Stimulated activated naive CD4-positive, alpha-beta T cell treated with Interleukin-2 at 50 U/mL for 16 hours (primary cell): ENCODE measurements around the gene METRN.

Experiments
- DNase-seq: peaks from one replicate; lab custom pipeline; 2025; lab: John Stamatoyannopoulos, UW

The METRN gene

GRCh38 chr16:760065-760464 is 45.1 kb downstream of the METRN start:
- no peak for DNase-seq

GRCh38 chr16:760545-761343 is 45.8 kb downstream of the METRN start, which contains the start of gene MSLN:
TSS of gene MSLN (plus strand) at chr16:760734. CDS start at chr16:762681, 1,947 bp downstream.
- DNase-seq: no peak

- DNase-seq: no peak
These were observed 47.0 kb downstream of the METRN start for GRCh38 chr16:761625-762513.

GRCh38 chr16:762595-763268 is 47.8 kb downstream of the METRN start:
- no peak for DNase-seq

GRCh38 chr16:763369-764183 is 48.7 kb downstream of the METRN start:
- DNase-seq: no peak

- DNase-seq: no peak
These were observed 49.3 kb downstream of the METRN start for GRCh38 chr16:764184-764750.

GRCh38 chr16:764848-765487 is 50.0 kb downstream of the METRN start:
- no peak for DNase-seq

- no peak for DNase-seq
These were observed 50.6 kb downstream of the METRN start for GRCh38 chr16:765488-765865.

GRCh38 chr16:766008-766819 is 51.3 kb downstream of the METRN start:
- DNase-seq: no peak

- DNase-seq: no peak
These were observed 52.1 kb downstream of the METRN start for GRCh38 chr16:766820-767640.

GRCh38 chr16:767743-768235 is 52.9 kb downstream of the METRN start:
- no peak for DNase-seq

GRCh38 chr16:768428-768827 is 53.5 kb downstream of the METRN start:
- no peak for DNase-seq
